Measurements from ENCODE around the gene DMPK.
A peak's percentile ranks its signal among the peaks of the same experiment; 100 is the strongest.
"Not testable (repeated sequence)": the region's sequence is repeated elsewhere in the genome, so short reads cannot be mapped to it uniquely, and the experiment has no call there.

The DMPK gene

DNA sequence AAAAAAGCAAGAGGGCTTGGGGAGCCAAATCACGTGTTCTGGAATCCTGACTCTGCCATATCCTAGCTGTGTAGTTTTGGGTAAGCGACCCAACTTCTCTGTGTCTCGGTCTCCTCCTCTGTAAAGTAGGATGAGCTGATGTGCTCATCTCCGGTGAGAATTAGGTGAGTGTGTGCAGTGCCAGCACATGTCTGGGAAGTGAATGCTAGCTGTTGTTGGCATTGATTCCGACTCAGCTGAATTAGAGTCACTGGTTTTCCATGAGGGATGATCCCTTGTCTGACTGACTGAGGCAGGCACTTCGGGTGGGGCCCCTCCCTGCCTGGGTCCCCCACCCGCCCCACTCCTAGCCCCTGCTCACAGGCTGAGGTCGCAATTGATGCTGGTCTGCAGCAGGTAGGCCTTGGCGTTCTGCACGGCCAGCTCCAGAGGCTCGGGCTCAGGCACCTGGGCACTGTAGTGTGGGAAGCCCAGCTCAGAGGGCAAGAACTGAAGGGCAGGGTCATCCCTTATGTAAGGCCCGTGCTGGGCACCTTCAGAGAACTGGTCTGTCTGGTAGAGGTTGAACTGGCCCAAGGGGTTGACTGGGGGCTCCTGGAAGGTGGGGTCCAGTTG lies 32.0 kb upstream of the DMPK start:
- no peak for DNase-seq

DNA sequence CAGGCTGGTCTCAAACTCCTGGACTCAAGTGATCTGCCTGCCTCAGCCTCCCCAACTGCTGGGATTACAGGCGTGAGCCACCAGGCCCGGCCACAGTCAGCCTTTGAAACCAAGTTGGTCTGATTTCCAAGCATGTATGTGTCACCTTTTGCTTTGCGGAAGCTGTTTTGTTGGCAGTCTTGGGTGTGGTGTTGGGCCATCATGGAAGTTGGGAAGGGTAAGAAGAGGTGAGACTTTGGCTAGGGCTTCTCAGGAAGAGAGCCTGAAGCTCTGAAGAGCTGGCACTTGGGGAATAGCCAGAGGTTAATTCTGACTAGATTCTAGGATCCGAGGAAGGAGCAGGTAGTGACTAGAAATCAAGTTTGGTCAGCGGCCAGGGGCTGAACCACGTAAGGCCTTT lies 30.0 kb upstream of the DMPK start:
- DNase-seq, result no peak

DNA sequence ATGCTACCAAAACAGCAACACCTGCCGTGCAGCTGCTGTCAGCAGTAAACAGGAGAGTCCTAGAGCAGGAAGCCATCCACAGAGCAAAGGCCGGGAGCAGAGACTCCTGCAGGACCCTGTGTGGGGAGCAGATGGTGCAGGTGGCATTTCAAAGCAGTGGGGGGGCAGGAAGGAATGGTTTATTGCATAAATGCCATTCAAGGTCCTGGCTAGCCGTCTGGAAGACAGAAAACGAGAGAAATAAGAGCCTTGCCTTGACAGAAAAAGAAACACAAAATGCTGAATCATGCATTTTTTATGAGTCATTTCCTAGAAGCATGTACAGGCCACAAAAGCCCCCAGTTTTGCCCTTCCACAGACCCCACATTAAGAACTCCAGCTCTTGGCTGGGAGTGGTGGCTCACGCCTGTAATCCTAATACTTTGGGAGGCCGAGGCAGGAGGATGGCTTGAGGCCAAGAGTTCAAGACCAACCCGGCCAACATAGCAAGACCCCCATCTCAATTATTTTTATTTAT lies 27.4 kb upstream of the DMPK start:
- no peak for DNase-seq

DNA sequence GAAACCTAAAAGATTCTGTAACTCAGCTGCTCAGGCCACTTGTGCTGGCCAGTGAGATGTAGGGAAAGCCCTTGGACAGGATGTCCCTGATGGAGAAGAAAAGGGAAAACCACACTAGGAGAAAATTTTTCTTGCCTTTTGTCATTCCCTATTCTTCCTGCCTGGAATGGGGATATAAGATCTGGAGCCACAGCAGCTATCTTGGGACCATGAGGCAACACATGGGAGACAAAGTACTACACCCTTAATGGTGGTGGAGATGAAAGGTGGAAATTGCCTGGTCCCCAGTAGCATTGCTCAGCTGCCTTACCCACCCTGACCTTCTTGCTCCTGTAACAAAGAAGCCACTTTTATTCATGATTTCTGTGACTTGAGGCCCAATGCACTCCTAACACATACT lies 23.4 kb upstream of the DMPK start:
- DNase-seq, result no peak

DNA sequence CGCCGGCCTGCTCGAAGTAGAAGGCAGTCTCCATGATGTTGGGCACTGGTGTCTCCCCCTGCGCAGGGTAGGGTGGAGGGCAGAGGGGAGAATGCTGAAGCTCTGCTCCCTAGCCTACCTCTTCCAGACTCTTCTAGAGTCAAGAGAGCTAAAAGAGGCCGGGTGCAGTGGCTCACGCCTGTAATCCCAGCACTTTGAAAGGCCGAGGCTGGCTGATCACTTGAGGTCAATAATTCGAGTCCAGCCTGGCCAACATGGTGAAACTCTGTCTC lies 22.6 kb upstream of the DMPK start:
- DNase-seq, result no peak

DNA sequence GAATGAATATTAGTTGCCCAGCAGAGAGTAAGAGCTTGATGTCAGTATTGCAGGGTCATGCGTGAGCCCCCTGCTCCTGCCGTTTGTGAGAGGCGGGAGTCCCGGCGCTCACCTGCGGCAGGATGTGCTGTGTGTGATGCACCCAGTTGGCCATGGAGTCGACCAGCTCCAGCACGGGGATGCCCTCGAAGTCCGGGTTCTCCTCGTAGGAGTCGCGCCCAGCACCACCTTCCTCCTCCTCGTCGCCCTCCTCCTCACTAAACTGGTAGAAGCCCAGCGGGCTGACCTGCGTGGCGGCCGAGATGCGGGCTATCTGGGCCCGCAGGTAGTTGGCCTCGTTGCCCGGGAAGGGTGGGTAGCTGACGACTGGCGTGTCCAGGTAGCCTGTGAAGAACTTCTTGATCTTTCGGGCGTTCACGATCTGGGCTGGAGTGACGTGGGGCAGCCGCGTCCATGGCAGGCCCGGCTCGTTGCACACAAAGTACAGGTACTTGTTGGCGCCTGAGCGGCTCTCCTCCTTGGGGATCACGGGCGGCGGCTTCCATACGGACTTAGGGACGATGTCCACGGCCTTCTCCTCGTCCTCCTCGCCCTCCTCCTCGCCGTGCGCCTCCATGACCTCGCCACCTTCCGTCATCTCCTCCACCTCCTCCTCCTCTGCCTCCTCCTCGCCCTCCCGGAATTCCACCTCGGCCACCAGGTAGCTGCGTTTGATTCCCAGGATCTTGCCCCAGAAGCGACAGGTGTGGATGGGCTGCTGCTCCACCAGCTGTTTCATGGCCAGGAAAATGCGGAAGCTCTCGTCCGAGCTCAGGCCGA lies 22.1 kb upstream of the DMPK start:
- no peak for DNase-seq

DNA sequence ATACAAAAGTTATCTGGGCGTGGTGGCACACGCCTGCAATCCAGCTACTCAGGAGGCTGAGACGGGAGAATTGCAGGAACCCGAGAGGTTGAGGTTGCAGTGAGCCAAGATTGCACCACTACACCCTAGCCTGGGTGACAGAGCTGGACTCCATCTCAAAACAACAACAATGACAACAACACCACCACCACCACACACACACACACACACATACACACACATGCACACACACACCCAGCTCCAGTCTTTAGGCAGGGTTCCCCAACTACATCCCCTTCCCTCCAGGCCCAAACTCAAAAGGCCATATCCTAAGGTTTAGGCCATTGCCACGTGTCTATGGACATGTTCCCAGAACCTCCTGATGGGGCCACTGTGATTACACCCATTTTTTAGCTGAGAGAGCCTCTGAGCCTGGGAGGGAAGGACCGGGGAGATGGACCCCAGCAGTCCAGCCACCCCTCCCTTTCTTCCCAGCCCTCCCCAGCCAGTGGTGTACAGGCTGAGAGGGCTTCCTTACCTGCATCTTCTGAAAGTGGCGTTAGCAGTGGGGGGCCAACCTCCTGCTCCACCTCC lies 19.4 kb upstream of the DMPK start:
- no peak for DNase-seq

DNA sequence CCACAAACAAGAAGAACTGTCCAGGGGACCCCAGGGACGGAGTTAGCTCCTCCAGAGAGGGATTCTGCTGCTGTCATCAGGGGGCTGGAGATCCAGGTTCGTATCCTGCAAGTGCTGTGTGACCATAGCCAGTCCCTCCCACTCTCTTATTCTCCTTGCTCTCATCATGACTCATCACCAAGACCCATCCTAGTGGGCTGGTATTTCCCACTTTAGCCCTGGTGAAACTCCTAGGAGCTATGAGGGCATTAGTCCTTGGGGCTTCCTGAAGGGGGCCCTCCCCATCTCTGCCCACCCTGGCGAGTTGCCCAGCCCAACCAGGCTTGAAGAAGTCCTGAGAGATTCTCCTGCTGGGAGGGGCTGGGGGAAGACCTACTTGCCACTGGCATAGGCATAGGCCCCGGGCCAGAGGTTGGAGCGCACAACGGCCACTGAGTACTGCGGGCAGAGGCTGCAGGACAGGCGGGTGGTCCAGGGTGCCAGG lies 17.8 kb upstream of the DMPK start:
- no peak for DNase-seq

DNA sequence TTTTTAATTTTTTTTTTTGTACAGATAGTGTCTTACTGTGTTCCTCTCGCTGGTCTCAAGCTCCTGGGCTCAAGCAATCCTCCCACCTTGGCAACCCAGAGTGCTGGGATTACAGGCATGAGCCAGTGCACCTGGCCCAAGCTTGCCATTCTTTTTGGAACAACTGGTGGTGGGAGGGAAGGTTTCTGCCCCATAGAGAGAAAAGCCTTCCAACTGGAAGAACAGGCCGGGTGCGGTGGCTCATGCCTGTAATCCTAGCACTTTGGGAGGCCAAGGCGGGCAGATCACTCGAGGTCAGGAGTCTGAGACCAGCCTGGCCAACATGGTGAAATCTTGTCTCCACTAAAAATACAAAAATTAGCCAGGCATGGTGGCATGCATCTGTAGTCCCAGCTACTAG lies 17.3 kb upstream of the DMPK start:
- DNase-seq, result not testable (repeated sequence)

DNA sequence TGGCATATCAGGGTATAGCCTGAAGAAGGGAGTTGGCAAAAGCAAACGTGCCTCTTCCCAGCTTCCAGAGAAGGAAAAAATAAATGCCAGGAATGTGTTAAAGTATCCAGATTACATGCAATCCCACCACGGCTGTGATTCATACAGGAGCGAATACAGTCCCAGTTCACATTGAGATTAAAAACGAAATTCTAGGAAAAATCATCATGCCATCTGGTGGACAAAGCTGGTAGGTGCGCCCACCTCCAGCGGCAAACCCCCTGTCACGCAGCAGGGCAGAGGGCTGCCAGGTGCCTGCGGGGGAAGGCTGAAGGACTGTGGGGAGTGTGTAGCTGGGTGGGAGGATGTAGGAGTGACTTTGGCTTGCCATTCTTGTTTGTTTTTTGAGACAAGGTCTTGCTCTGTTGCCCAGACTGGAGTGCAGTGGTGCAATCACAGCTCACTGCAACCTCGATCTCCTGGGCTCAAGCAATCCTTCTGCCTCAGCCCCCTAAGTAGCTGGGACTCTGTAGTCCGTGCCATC lies 16.8 kb upstream of the DMPK start:
- peak; percentile 54 to 57 for DNase-seq

DNA sequence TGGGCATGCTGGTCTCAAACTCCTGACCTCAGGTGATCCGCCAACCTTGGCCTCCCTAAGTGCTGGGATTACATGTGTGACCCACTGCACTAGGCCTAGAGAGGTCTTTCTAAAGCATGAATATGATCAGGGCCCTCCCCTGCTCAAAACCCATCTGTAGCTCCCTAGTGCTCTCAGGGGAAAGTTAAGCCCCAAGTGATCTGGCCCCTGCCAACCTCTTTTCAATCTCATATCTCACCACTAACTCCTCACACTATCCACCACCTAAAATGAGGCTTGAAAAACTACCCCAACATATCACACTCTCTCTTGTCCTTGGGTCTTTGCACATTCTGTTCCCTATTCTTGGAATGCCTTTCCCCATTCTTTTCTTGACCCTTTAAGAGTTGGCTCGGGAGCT lies 12.3 kb upstream of the DMPK start:
- DNase-seq, result no peak

DNA sequence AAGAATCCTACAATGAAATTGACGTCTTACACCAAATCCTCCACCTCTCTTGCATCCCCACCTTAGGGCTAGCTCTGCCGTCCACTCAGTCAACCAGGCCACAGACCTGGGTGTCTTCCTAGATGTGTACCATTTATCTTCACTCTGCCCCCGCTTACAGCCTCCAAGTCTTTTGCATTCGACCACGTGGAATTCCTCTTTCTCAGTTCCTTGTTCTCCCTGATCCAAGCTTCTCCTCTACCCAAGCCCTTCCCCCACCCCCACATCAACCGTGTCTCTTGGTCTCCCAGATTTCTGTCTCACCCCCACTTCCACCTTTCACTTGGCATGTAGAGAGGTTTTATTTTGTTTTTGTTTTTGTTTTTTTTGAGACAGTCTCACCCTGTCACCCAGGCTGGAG lies 11.6 kb upstream of the DMPK start:
- no peak for DNase-seq

DNA sequence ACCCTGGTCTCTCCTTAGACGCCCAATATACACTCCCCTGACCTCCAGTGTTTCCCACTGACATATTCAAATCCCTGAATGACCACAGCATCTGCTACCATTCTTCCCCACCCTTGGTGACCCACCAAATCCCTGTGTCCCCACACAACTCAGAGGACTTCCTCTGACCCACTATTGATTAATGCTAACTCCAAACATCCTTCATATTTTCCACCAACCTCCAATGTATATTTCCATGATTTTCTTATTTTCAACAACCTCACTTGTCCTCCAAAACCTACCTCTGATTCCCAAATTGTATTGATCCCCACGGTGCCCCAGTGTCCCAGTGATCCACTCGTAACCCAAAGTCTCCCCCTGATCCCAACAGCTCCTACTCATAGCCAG lies 10.9 kb upstream of the DMPK start:
- DNase-seq, result no peak

DNA sequence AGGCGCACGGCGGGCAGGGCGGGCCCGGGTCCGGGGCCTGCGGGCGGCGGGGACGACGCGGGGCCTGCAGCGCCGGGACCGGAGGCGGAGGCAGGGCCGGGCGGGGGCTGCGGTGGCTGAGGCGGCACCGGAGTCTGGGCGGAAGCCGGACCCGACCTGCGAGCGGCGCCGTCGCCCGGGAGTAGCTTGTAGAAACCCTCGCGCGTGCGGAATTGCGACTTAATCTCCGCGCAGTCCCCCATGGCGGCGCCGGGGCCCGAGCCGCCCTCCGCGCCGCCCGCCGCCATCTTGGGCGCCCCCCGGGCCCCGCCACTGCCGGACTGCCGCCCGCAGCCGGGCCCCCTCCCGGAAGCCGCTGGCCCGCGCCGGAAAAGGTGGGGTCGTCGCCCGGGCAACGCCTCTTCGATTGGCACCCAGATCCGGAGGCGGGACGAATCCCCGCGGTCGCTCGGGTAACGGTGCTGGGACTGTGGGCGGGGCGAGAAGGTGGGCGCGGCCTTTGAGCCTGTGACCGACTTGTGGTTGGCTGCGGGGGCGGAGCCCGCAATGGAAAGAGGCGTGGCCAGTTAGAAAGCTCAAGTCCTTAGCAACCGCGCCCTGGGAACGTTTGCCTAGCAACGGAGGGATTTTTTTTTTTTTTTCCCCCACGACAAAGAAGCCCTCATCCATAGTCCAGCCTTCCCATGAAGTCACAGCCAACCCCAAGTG lies 10.3 kb upstream of the DMPK start, which contains the start of gene DMWD:
Gene DMWD, minus strand, starts transcription at position 376 of the 708 bp plus-strand sequence. Its CDS starts 89 bp downstream, at position 287.
- DNase-seq, result peak; percentile 99 to 100

DNA sequence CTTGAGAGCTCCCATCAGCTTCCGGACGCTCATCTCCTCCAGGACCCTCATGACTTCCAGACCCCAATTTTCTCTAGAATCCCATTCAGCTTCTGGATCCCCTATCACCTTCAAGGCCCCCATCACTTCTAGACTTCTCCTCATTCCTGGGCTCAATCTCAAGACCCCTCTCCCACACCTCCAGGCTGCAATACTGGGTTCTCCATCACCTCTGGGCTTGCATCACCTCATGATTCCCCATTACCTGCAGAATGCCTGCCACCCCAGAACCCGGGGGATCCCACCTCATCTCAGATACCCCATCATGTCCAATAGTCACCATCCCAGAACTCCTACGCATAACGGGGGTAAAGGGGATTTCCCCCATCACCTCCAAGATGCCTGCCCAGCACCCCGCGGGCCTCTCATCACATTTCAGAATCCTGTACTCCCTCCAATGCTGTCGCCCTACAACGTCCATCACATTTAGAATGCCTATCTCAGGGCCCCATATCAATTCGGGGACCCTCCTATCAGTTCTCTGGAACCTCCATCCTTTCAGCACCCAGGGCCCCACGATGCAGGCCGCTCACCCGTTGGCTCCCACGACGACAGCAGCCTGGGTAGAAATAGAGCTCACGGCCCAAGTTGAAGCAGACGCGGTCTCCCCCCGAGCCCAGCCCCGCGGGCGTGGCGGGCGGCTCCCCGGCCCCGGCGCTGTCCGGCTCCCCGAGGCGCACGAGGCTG lies 9.6 kb upstream of the DMPK start:
- DNase-seq, result no peak

DNA sequence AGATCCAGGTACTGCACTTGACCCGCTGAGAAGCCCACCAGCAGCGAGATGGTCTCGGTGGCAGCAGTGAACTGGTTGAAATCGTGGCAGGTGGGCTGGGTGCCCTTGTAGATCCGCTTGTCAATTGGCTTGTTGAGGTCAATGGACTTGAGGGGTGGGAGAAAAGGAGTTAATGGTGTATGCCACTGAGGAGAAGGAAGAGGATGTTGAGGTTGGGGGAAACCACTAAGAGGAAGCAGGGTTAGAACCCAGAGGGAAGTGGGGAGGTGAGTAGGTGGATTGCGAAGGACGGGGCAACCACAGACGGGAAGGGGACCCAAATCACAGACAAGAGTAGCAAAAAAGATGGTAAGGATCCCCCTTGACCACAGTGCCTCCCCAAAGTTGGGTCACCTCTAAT lies 8.7 kb upstream of the DMPK start:
- no peak for DNase-seq

DNA sequence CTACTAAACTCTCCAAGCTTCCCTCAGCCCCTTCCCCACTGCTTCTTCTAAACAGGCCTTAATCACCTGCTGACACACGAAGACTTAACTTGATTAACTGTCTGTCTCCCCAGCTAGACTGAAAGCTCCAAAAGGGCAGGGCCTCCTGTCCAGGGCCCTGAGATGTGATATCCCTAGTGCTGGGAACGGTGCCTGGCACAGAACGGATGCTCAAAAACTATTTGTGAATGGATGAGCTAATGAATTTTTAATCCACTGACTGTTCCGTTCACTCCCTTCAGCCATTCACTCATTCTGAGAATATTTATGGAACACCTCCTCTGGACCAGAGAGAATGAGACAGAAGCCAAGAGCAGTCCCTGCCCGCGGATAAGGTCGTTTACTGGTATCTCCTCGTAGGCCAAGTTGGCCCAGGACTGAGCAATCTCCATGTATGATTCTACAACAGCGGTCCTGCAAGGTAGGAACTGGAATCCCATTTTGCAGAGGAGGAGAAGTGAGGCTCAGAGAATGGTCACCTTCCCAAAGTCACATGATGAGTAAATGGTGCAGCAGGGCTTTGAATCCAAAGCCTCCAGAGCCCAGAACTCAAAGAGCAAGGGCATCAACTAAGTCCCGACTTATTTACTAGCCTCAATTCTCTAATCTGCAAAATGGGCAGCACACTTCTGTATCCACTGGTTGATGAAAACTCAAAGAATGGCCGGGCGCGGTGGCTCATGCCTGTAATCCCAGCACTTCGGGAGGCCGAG lies 6.9 kb upstream of the DMPK start:
- no peak for DNase-seq

DNA sequence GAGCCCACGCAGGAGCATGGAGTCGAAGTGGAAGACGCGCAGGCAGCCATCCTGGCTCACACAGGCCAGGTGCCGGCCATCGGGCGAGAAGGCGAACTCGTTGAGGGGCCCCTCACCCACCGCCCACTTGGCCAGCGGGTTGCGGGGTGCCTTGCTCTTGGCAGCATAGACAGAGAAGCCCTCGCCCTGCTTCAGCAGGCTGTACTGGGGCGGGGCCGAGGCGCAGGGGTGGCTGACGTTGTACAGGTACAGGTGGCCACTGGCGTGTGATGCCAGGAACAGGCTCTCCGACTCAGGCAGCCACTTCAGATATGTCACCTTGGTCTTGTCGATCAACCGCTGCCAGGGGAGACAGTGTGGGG lies 4.2 kb upstream of the DMPK start:
- DNase-seq, result no peak

DNA sequence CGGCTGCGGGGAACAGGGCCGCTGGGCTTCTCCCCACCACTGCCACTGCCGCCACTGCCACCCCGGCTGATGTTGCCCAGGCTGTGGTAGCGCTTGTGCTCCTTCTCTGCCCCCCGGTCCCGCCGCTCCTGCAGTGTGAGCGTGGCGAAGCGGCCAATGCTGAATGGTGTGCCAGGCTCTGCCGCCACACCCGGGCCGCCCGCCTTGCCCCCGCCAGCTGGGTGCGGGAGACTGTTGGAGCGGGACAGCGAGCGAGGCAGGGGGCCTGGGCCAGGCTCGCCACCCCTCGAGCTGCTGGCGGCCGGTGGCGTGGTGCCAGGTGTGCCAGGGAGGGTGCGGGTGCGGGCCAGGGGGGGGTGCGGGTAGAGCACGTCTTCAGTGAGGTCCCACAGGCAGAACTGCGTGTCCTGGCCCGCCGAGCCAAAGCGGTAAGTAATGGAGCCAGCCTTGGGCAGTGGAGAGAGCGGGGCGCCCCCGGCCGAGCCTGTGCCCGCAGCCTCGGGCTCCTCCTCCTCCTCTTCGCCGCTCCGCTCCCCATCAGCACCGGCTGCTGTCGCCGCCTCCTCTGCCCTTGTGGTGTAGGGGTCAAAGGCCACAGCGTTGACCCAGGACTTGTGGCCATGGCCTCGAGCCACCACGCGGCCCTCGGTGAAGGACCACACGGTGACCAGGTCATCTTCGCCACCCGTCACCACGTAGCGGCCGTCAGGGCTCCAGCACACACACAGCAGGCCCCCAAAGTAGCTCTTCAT lies 3.7 kb upstream of the DMPK start:
- DNase-seq, result no peak

DNA sequence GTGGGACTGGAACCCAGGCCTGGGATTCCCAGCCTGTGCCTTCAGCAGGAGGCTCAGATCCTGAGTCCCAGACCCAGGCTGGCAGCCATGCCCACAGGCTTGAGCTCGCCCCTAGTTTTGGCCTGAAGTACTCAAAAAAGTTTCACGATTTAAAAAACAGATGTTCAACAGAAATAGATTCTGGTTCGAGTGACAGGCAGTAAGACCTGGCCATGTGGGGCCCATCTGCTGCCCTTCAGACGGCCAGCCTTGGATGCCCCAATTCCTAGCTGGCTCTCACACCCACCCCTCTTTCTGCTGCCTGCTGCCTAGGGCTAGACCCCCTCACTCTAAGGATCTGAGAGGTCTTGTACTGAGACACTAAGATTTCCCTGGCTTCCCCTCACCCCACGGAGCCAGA lies 2.8 kb upstream of the DMPK start:
- DNase-seq, result no peak

DNA sequence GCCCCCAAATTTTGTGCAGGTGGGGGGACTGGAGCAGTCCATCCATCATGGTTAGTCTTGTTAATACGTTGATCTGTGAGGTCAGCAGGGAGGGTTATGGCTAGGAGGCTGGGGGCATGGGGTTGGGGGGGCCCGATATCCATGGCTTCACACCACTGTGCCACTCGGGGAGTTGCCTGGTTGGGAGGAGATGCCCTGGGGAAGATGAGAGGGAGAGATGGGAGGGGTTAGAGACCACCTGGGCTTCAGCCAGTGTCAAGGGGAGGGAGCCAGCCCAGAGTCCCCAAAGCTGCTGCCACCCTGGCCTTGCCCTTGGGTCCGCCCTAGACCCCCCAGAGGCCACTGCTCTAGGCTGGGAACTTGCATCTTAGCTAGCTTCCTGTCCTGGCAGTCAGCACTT lies 1.8 kb upstream of the DMPK start:
- DNase-seq, result no peak

All from stimulated activated CD4-positive, alpha-beta T cell treated with anti-CD3 and anti-CD28 coated beads, Interleukin-4, amount 100 ng/mL, for 4 hours (primary cell).